HTR-8/SVneo (cell line): Measurements from ENCODE around the gene CCDC8.
"Not testable (repeated sequence)": the region's sequence is repeated elsewhere in the genome, so short reads cannot be mapped to it uniquely, and the experiment has no call there.

Experiments used
- DNase-seq: peaks from one replicate; pipeline ENCODE4 v3.0.0; 2011; ENCODE audit warnings: low spot score, mixed read lengths; ENCODE audit not compliant: insufficient read length
- FAIRE-seq: peaks from 2 replicates; lab custom pipeline; 2011; peaks lifted over from hg19 to GRCh38; lab: Jason Lieb, UNC

Gene CCDC8

GRCh38 chr19:46406976-46407375 is 6.4 kb downstream of the CCDC8 start:
- no peak for DNase-seq
- no peak for FAIRE-seq

GRCh38 chr19:46404753-46405468 is 8.5 kb downstream of the CCDC8 start:
- DNase-seq = no peak
- no peak for FAIRE-seq

GRCh38 chr19:46404055-46404752 is 9.2 kb downstream of the CCDC8 start:
- DNase-seq (no peak), FAIRE-seq (no peak)

GRCh38 chr19:46402725-46403124 is 10.6 kb downstream of the CCDC8 start:
- FAIRE-seq (no peak), DNase-seq (no peak)

GRCh38 chr19:46397801-46398479 is 15.4 kb downstream of the CCDC8 start:
- not testable (repeated sequence) for DNase-seq, FAIRE-seq

- no peak for DNase-seq
- FAIRE-seq = no peak
These were observed 19.0 kb downstream of the CCDC8 start for GRCh38 chr19:46394402-46394797.

- FAIRE-seq (no peak), DNase-seq (no peak)
These were observed 19.6 kb downstream of the CCDC8 start for GRCh38 chr19:46393456-46394401.

- no peak for DNase-seq
- FAIRE-seq = no peak
These were observed 20.5 kb downstream of the CCDC8 start for GRCh38 chr19:46392837-46393236.

- DNase-seq = no peak
- FAIRE-seq = no peak
These were observed 21.0 kb downstream of the CCDC8 start for GRCh38 chr19:46392252-46392801.

- FAIRE-seq (no peak), DNase-seq (no peak)
These were observed 21.8 kb downstream of the CCDC8 start for GRCh38 chr19:46391296-46392251.

GRCh38 chr19:46390866-46391265 is 22.5 kb downstream of the CCDC8 start:
- DNase-seq (no peak), FAIRE-seq (no peak)

- FAIRE-seq = no peak
- DNase-seq = no peak
These were observed 23.1 kb downstream of the CCDC8 start for GRCh38 chr19:46390121-46390858.

GRCh38 chr19:46388311-46389095 is 24.9 kb downstream of the CCDC8 start:
- DNase-seq (no peak), FAIRE-seq (no peak)

GRCh38 chr19:46387713-46388130 is 25.6 kb downstream of the CCDC8 start:
- FAIRE-seq = no peak
- no peak for DNase-seq

GRCh38 chr19:46386996-46387712 is 26.2 kb downstream of the CCDC8 start:
- DNase-seq (no peak), FAIRE-seq (no peak)

GRCh38 chr19:46386151-46386550 is 27.2 kb downstream of the CCDC8 start:
- no peak for DNase-seq

GRCh38 chr19:46385636-46386035 is 27.7 kb downstream of the CCDC8 start:
- no peak for DNase-seq
- no peak for FAIRE-seq

More at GRCh38 chr19:46386151-46386550, 27.2 kb downstream of the CCDC8 start:
- no peak for FAIRE-seq
